Muscle layer of colon (tissue), 2 donors: ENCODE measurements around the gene TRPM4.
"Not testable (repeated sequence)": the region's sequence is repeated elsewhere in the genome, so short reads cannot be mapped to it uniquely, and the experiment has no call there.

Experiments used
- H3K27ac ChIP-seq: one replicate; pipeline ENCODE4 v1.7.0; 2013; ENCODE audit warnings: low read depth, mild to moderate bottlenecking, low read length, moderate library complexity
- H3K27me3 ChIP-seq, 2 donors: one replicate each; pipeline ENCODE4 v1.7.0; 2013; ENCODE audit warnings: low read length in 2 of 2, mild to moderate bottlenecking in 2 of 2; ENCODE audit not compliant: insufficient read depth in 2 of 2, control insufficient read depth in 1 of 2
- H3K36me3 ChIP-seq: one replicate; pipeline ENCODE4 v1.7.0; 2013; ENCODE audit warnings: mild to moderate bottlenecking, low read length; ENCODE audit not compliant: insufficient read depth
- H3K4me1 ChIP-seq: one replicate; pipeline ENCODE4 v1.7.0; 2013; ENCODE audit warnings: mild to moderate bottlenecking, low read length; ENCODE audit not compliant: insufficient read depth
- H3K4me3 ChIP-seq, 2 donors: one replicate each; pipeline ENCODE4 v1.7.0; 2013; ENCODE audit warnings: low read length in 2 of 2, low read depth in 1 of 2, mild to moderate bottlenecking in 1 of 2, moderate library complexity in 1 of 2
- H3K9ac ChIP-seq: one replicate; pipeline ENCODE4 v1.7.0; 2013; ENCODE audit warnings: low read length
- H3K9me3 ChIP-seq: one replicate; pipeline ENCODE4 v1.7.0; 2013; ENCODE audit warnings: mild to moderate bottlenecking, low read length
- donor health status: abdominal sarcoma.
- donor health status: Adenocarcinoma of cecum.

The TRPM4 gene

DNA sequence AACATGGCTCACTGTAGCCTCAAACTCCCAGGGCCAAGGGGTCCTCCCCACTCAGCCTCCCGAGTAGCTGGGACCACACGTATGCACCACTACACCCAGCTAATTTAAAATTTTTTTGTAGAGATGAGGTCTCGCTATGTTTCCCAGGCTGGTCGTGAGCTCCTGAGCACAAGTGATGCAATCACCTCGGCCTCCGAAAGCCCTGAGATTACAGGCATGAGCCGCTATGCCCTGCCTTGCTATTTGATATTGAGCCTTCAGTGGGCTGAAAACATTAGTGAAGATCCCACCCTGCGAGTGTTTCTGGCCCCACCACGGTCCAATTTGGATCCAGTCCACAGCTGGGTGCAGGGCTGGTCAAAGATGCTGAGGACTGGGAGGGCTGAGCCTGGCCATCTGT, 65.9 kb downstream of the TRPM4 start:
- H3K9ac ChIP-seq, result no peak overlapping the region
- no peaks in the 10 kb centered on the region for H3K36me3 ChIP-seq
- peaks cover 5% of the 10 kb centered on the region for H3K4me1 ChIP-seq
- no peak overlapping the region for H3K27ac ChIP-seq
- H3K9me3 ChIP-seq, result no peaks in the 10 kb centered on the region
- H3K27me3 ChIP-seq, result peaks cover 0 to 4% of the 10 kb centered on the region in 2 donors
- no peak overlapping the region for H3K4me3 ChIP-seq

- not testable (repeated sequence) for H3K27ac ChIP-seq, H3K27me3 ChIP-seq, H3K4me3 ChIP-seq, H3K9me3 ChIP-seq, H3K36me3 ChIP-seq, H3K4me1 ChIP-seq, H3K9ac ChIP-seq
Observed at GRCh38 chr19:49224441-49224840, 66.8 kb downstream of the TRPM4 start.

DNA sequence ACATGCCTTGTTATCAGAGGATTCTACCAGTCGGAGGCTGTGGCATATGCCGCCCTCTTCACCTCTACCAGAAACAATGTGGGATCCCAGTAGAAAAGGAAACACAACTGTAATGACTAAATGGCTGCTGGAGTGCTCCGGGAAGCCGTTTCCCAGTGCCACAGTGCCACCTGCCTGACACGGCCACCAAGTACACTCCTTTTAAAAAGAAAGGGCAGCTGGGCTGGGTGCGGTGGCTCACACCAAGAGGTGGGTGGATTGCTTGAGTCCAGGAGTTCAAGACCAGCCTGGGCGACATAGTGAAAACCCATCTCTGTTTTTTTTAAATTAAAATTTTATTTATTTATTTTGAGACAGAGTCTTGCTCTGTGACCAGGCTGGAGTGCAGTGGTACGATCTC, 67.3 kb downstream of the TRPM4 start:
- no peak overlapping the region for H3K27ac ChIP-seq
- peaks cover 5% of the 10 kb centered on the region for H3K4me1 ChIP-seq

DNA sequence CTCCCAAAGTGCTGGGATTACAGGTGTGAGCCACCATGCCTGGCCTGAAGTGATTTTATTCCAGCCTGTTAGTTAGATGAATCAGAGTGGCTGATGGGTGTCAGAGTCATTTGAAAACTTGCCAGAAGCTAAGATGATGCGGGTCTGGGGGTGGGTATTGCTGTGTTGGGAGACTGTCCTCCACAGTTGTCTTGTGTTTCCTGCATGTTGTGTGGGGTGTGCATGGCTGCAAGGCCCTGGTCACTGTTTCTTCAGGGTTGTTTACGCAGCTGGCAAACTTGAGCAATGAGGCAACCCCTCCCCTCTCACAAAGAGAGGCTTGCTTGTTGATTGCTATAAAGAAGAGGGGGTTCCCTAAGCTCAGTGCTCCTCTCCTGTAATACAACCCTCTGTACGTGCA, 71.8 kb downstream of the TRPM4 start:
- H3K27me3 ChIP-seq, result peaks cover 0 to 4% of the 10 kb centered on the region in 2 donors
- H3K9ac ChIP-seq, result no peak overlapping the region
- no peak overlapping the region for H3K4me3 ChIP-seq
- no peak overlapping the region for H3K27ac ChIP-seq
- H3K4me1 ChIP-seq, result peaks cover 5% of the 10 kb centered on the region
- no peaks in the 10 kb centered on the region for H3K9me3 ChIP-seq
- no peaks in the 10 kb centered on the region for H3K36me3 ChIP-seq

More for the DNA sequence above, 67.3 kb downstream of the TRPM4 start:
- no peak overlapping the region for H3K4me3 ChIP-seq
- no peaks in the 10 kb centered on the region for H3K9me3 ChIP-seq
- H3K9ac ChIP-seq, result no peak overlapping the region
- H3K27me3 ChIP-seq, result peaks cover 0 to 4% of the 10 kb centered on the region in 2 donors
- no peaks in the 10 kb centered on the region for H3K36me3 ChIP-seq

DNA sequence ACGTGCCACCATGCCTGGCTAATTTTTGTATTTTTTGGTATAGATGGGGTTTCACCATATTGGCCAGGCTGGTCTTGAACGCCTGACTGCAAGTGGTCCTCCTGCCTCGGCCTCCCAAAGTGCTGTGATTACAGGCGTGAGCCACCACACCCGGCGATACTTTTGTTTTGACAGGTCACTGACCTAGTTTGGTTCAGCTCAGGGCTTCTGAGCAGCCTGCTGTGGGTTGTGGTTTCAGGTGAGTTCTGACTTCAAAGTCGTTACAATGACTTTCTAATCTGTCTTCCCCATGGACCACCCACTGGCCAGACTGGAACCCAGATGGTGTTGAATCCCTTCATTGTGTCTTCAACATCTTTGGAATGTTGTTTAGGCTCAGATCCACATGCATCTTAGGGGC, 73.8 kb downstream of the TRPM4 start:
- Histone ChIP-seq H3K27ac (no peak overlapping the region), H3K9ac (no peak overlapping the region), H3K4me1 (no peaks in the 10 kb centered on the region), H3K27me3 (no peaks in the 10 kb centered on the region), H3K9me3 (no peaks in the 10 kb centered on the region), H3K36me3 (no peaks in the 10 kb centered on the region), H3K4me3 (no peak overlapping the region)

DNA sequence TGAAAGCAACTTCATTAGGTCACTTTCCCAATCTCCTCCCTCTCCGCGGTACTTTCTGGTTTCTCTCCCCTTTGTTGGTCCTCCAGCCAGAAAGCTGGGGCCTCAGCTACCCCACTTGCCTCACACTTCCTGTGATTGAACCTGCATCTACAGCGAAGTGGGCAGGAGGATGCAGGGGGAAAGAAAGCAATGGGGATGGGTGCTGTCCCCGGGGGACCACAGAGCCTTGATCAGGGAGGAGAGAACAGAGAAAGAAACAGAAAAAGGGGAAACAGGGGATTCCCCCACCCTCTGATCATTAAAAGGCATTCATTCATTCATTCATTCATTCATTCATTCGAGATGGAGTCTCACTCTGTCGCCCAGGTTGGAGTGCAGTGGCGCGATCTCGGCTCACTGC, 74.2 kb downstream of the TRPM4 start:
- Histone ChIP-seq H3K4me1 (no peaks in the 10 kb centered on the region), H3K36me3 (no peaks in the 10 kb centered on the region), H3K27ac (no peak overlapping the region), H3K9me3 (no peaks in the 10 kb centered on the region), H3K4me3 (no peak overlapping the region), H3K27me3 (no peaks in the 10 kb centered on the region), H3K9ac (no peak overlapping the region)

DNA sequence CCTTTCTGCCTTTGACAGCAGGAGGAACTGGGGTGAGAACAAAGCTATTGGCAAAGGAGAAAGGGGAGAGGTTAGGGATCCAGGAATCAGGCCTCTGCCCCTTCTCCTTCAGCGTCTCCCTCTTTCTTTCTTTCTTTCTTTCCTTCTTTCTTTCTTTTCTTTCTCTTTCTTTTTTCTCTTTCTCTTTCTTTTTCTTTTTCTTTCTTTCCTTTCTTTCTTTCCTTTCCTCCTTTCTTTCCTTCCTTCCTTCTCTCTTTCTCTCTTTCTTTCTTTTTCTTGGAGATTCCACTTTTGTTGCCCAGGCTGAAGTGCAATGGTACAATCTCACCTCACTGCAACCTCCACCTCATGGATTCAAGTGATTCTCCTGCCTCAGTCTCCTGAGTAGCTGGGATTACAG, 75.6 kb downstream of the TRPM4 start:
- no peaks in the 10 kb centered on the region for H3K4me1 ChIP-seq
- H3K27me3 ChIP-seq, result no peaks in the 10 kb centered on the region
- H3K4me3 ChIP-seq, result no peak overlapping the region
- H3K9ac ChIP-seq, result no peak overlapping the region
- no peaks in the 10 kb centered on the region for H3K36me3 ChIP-seq
- no peak overlapping the region for H3K27ac ChIP-seq
- no peaks in the 10 kb centered on the region for H3K9me3 ChIP-seq

DNA sequence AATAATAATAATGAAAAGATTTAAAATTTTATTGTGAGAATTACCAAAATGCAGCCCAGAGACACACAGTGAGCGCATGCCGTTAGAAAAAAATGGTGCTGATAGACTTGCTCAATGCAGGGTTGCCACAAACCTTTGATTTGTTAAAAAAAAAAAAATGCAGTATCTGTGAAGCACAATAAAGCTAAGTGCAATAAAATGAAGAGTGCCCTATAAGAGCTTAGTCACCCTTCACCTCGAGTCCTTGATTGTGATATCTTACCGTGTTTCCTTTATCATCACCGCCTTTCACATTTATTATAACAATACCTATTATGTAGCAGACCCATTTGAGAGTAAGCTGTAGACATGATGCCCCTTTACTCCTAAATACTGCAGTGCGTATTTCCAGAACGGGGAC, 84.2 kb downstream of the TRPM4 start:
- Histone ChIP-seq H3K4me1 (no peaks in the 10 kb centered on the region), H3K27me3 (no peaks in the 10 kb centered on the region), H3K4me3 (no peak overlapping the region), H3K27ac (no peak overlapping the region), H3K9me3 (no peaks in the 10 kb centered on the region), H3K9ac (no peak overlapping the region), H3K36me3 (no peaks in the 10 kb centered on the region)

DNA sequence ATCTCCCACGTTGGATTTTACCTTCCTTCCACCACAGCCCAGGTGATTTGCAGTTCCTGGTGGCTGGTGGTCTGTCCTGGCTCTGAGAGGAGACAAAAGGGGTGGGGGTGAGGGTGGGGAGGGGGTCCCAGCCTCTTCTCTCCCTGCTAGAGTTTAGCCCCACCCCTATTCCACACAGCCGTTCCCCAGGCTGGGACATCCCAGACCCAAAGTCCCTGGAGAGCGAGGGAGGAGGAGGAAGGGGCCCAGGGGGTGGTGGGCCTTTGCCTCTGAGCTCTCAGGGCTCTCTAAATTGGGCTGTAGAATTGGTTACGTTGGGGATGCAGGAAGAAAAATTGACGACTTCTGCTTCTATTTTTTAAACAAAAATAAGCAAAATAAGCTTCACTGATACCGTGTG, 85.5 kb downstream of the TRPM4 start:
- no peaks in the 10 kb centered on the region for H3K9me3 ChIP-seq
- H3K27me3 ChIP-seq, result no peaks in the 10 kb centered on the region
- H3K27ac ChIP-seq, result no peak overlapping the region
- H3K9ac ChIP-seq, result no peak overlapping the region
- H3K4me3 ChIP-seq, result no peak overlapping the region
- no peaks in the 10 kb centered on the region for H3K4me1 ChIP-seq
- no peaks in the 10 kb centered on the region for H3K36me3 ChIP-seq

GRCh38 chr19:49243726-49244125, 86.1 kb downstream of the TRPM4 start:
- H3K36me3 ChIP-seq, result no peaks in the 10 kb centered on the region
- no peak overlapping the region for H3K27ac ChIP-seq
- no peak overlapping the region for H3K9ac ChIP-seq
- H3K4me1 ChIP-seq, result no peaks in the 10 kb centered on the region
- no peaks in the 10 kb centered on the region for H3K9me3 ChIP-seq
- H3K4me3 ChIP-seq, result no peak overlapping the region
- no peaks in the 10 kb centered on the region for H3K27me3 ChIP-seq

GRCh38 chr19:49244256-49244655, 86.7 kb downstream of the TRPM4 start:
- Histone ChIP-seq H3K27ac (no peak overlapping the region), H3K27me3 (no peaks in the 10 kb centered on the region), H3K4me1 (no peaks in the 10 kb centered on the region), H3K36me3 (no peaks in the 10 kb centered on the region), H3K9ac (no peak overlapping the region), H3K4me3 (no peak overlapping the region), H3K9me3 (no peaks in the 10 kb centered on the region)

GRCh38 chr19:49247676-49248075, 90.1 kb downstream of the TRPM4 start:
- Histone ChIP-seq H3K27me3 (no peaks in the 10 kb centered on the region), H3K36me3 (no peaks in the 10 kb centered on the region), H3K4me1 (no peaks in the 10 kb centered on the region), H3K27ac (no peak overlapping the region), H3K9me3 (no peaks in the 10 kb centered on the region), H3K4me3 (no peak overlapping the region), H3K9ac (no peak overlapping the region)
